Esophagus squamous epithelium (tissue), 4 donors: ENCODE results near the gene MB.

ENCODE experiments used
- CTCF ChIP-seq, 6 experiments: fragments of 450-650 bp in 4 of 6; fragments of 200-600 bp in 2 of 6; sonication (generic) in 2 of 6; IDR thresholded peaks; one replicate each; pipeline ENCODE4 v1.5.1; 2016 to 2019; ENCODE audit warnings: antibody characterized with exemption in 6 of 6, mild to moderate bottlenecking in 4 of 6, moderate library complexity in 4 of 6
- POLR2A ChIP-seq, 4 donors: fragments of 450-650 bp; IDR thresholded peaks; one replicate each; pipeline ENCODE4 v1.6.1; 2017; ENCODE audit warnings: antibody characterized with exemption in 4 of 4, mild to moderate bottlenecking in 4 of 4, moderate library complexity in 3 of 4

DNA sequence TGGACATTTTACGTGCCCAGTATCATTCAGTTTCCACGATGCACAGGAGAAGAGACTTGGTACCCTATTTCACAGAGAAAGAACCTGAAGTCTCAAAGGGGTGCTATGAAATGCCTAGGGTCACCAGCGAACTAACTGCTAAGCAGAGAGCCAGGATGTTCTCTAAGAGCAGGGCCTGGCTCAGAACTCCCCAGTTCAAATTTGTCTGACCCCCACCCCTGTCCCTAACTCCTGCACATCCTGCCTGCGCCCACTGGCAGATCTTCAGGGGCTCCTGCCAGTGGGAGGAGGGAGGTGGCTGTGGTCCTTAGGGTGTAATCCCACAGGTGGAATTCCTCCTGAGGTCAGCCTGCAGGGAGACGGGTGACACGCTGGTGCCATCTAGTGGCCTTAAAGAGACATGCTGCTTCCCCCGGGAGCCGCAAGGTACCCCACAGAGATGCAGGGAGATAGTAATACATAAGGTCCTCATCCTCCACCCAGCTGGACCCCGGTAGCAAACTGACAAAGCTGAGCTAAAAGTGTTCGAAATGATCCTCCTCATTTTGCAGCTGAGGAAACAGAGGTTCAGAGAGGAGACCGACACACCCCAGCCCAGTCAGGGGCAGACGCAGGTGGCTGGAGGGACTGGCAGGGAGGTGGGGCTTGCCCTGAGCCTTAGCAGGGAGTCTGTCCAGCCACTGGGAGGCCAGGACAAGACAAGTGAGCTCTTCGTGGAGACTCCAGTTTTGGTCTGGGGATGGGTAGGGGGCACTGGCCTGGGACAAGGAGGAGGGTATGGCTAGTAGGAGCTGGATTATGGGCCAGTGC lies 34.1 kb downstream of the MB start:
- peak; percentile 80 to 94 (median 88) for TF ChIP-seq CTCF (IDR thresholded peaks at IDR 0.05)
- TF ChIP-seq POLR2A (IDR thresholded peaks at IDR 0.05) = no peak
